ENCODE data around the gene DPF1.

GRCh38 chr19:38247734-38248268 is 23.8 kb upstream of the DPF1 start:
- TF ChIP-seq, protein P1, sequence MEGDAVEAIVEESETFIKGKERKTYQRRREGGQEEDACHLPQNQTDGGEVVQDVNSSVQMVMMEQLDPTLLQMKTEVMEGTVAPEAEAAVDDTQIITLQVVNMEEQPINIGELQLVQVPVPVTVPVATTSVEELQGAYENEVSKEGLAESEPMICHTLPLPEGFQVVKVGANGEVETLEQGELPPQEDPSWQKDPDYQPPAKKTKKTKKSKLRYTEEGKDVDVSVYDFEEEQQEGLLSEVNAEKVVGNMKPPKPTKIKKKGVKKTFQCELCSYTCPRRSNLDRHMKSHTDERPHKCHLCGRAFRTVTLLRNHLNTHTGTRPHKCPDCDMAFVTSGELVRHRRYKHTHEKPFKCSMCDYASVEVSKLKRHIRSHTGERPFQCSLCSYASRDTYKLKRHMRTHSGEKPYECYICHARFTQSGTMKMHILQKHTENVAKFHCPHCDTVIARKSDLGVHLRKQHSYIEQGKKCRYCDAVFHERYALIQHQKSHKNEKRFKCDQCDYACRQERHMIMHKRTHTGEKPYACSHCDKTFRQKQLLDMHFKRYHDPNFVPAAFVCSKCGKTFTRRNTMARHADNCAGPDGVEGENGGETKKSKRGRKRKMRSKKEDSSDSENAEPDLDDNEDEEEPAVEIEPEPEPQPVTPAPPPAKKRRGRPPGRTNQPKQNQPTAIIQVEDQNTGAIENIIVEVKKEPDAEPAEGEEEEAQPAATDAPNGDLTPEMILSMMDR (IDR thresholded peaks at IDR 0.05) = no peak
- no peak for TF ChIP-seq EZH2 (IDR thresholded peaks at IDR 0.05)

Measured in neural progenitor cell (in vitro differentiated cells).